ENCODE measurements around the gene SIRPB2. TPM values are rescaled to one million over a fixed set of nuclear protein-coding genes. Genes with fewer than 3 reads are reported as not detected.

Gene SIRPB2
- total RNA-seq, 3 donors from 2014 or later: 2.9 to 30.9 (median 4.3) TPM

DNA sequence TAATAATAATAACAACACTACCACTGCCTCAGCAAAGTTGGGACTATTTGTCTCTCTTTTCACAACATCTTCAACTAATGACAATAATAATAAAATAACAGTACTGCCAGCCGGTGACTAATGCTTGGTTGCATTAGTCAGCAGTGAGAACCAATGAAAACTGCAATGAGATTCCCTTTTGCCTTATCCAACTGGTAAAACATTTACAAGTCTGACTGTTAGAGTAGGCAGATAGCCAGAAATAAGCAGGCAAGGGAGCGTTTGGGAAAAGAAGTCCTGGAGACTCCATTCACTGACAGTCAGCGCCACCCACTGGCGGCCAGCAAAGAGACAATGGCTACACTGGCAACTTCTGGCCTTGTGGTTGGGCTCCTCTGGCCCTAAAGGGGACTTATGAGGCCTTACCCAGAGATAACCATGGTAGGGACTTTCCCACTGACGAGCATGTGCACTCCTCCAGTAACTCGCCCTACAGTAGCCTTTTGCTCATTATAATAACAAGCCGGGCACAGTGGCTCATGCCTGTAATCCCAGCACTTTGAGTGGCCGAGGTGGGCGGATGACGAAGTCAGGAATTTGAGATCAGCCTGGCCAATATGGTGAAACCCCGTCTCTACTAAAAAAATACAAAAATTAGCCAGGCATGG, 21.2 kb downstream of the SIRPB2 start:
- no peaks in the 10 kb centered on the region for H3K36me3 ChIP-seq
- peak; percentile 55 to 73 for DNase-seq (ENCODE audit: low spot score in 2 of 2)
- no peak overlapping the region for H3K4me3 ChIP-seq
- peak overlapping the region; percentile 14 to 38 for H3K27ac ChIP-seq
- TF ChIP-seq, protein P1, sequence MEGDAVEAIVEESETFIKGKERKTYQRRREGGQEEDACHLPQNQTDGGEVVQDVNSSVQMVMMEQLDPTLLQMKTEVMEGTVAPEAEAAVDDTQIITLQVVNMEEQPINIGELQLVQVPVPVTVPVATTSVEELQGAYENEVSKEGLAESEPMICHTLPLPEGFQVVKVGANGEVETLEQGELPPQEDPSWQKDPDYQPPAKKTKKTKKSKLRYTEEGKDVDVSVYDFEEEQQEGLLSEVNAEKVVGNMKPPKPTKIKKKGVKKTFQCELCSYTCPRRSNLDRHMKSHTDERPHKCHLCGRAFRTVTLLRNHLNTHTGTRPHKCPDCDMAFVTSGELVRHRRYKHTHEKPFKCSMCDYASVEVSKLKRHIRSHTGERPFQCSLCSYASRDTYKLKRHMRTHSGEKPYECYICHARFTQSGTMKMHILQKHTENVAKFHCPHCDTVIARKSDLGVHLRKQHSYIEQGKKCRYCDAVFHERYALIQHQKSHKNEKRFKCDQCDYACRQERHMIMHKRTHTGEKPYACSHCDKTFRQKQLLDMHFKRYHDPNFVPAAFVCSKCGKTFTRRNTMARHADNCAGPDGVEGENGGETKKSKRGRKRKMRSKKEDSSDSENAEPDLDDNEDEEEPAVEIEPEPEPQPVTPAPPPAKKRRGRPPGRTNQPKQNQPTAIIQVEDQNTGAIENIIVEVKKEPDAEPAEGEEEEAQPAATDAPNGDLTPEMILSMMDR (IDR thresholded peaks at IDR 0.05): peak in 2 of 3 donors; percentile 72 to 75
- TF ChIP-seq POLR2A (IDR thresholded peaks at IDR 0.05): no peak
- peak in 1 of 3 donors; percentile 22 for TF ChIP-seq POLR2AphosphoS5 (IDR thresholded peaks at IDR 0.05)
- peaks cover 8 to 9% of the 10 kb centered on the region in 2 donors for H3K4me1 ChIP-seq
- H3K27me3 ChIP-seq: no peaks in the 10 kb centered on the region
- intact Hi-C loops (cut with DNase I; ENCODE audit: low total_unique reads): no loop called here
- H3K9me3 ChIP-seq: no peaks in the 10 kb centered on the region

DNA sequence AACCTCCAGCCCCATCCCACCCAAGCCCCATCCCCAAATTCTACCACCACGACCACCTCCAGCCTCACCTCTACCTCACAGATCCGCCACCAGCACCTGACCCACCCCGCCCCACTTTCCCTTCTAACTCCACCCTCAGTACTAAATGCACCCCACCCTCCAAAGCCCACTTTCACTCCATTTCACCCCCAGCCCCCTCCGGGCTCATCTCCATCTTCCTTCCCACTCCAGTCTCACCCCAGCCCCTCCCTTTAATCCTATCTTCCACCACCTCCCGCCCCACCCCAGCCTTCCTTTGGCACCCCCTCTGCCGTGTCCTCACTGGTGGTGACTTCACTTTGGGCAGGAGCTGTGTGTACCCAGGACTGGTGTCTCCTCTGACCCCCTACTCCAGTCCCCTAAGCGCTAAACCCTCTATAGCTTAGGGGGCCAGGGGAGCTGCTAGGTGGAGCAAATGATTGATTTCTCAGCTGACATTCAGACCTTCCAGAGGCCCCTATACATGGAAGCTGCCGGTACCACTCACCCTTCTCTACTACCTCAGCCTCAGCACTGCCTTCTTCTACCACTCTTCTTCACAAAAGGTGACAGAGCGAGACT, 21.8 kb downstream of the SIRPB2 start:
- Histone ChIP-seq H3K9me3 (no peaks in the 10 kb centered on the region), H3K36me3 (no peaks in the 10 kb centered on the region), H3K27ac (peak overlapping the region; percentile 38 to 60), H3K4me1 (peaks cover 9 to 11% of the 10 kb centered on the region in 2 donors), H3K4me3 (no peak overlapping the region), H3K27me3 (no peaks in the 10 kb centered on the region)
- no peak for DNase-seq (ENCODE audit: low spot score in 2 of 2)
- intact Hi-C loops (cut with DNase I; ENCODE audit: low total_unique reads): no loop called here
- TF ChIP-seq POLR2AphosphoS5 (IDR thresholded peaks at IDR 0.05) (no peak), POLR2A (IDR thresholded peaks at IDR 0.05) (no peak)
- TF ChIP-seq, protein P1 (IDR thresholded peaks at IDR 0.05): no peak

DNA sequence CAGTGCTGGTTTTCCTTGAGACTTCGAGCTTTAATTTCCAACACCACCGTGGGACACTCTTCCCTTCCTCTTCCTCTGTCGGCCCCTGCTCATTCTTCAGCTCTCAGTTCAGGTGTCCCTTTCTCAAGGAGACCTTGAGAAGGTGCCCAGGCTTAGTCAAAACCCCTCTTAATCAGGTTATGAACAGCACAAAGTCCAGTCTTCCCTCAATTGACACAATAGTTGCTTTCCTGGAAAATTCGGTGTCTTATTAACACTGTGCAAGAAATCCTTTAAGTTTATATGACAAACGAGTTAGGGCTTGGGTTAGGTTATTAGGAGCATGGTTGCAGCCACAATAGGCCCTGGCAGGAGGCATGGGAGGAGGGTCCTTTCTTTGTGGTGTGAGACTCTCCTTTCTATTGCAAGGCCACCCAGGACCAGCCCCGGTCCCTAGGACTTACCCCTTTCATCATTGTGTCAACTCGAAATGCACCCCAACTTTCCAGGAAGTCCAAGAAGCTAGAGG, 23.0 kb downstream of the SIRPB2 start:
- H3K9me3 ChIP-seq: no peaks in the 10 kb centered on the region
- no peak overlapping the region for H3K4me3 ChIP-seq
- peaks cover 9 to 11% of the 10 kb centered on the region in 2 donors for H3K4me1 ChIP-seq
- DNase-seq (ENCODE audit: low spot score in 2 of 2): no peak
- H3K36me3 ChIP-seq: no peaks in the 10 kb centered on the region
- no peak for TF ChIP-seq POLR2AphosphoS5 (IDR thresholded peaks at IDR 0.05)
- TF ChIP-seq, protein P1 (IDR thresholded peaks at IDR 0.05): no peak
- intact Hi-C loops (cut with DNase I; ENCODE audit: low total_unique reads): no loop called here
- no peaks in the 10 kb centered on the region for H3K27me3 ChIP-seq
- H3K27ac ChIP-seq: peak overlapping the region in 1 of 2 donors; percentile 85

DNA sequence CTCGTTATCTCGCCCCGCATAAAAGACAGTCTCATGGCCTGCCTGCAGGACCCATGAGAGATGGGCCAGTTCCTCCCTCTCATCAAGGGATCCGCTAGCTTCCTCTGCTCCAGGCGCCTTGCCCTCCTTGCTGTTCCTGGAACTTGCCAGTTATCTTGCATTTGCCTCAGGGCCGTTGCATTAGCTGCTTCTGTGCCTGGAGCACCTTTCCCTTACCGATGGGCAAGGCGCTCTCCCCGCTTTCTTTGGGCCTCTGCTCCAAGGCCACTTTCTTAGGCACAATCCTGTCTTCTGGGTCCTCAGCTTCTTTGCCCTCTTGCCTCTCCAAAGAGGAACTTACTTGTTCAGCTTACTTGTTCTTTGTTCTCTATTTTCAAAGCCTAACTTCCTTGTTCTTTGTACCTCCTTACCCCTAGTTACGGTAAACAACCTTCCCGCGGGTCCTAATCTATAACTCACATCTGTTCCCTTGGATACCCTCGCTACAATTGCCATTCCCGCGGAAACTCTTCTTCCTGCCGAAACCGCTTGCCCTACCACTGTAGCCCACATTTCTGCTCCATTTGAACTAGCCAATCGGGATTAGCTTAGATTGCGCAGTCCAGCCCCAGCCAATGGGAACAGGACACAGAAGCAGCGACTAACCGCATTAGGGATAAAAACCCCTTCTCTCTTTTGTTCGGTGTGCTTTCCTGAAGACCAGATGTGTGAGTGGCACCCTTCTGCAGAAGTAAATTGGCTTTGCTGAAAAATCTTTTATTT, 23.7 kb downstream of the SIRPB2 start:
- TF ChIP-seq POLR2A (IDR thresholded peaks at IDR 0.05) (no peak), POLR2AphosphoS5 (IDR thresholded peaks at IDR 0.05) (peak in 1 of 3 donors; percentile 29)
- TF ChIP-seq, protein P1 (IDR thresholded peaks at IDR 0.05): no peak
- peak overlapping the region; percentile 85 for H3K27ac ChIP-seq
- peak in 1 of 2 donors; percentile 40 for DNase-seq (ENCODE audit: low spot score in 2 of 2)
- no peaks in the 10 kb centered on the region for H3K27me3 ChIP-seq
- peak overlapping the region; percentile 91 to 98 (median 97) for H3K4me3 ChIP-seq
- H3K36me3 ChIP-seq: no peaks in the 10 kb centered on the region
- intact Hi-C loops (cut with DNase I; ENCODE audit: low total_unique reads): no loop called here
- no peaks in the 10 kb centered on the region for H3K9me3 ChIP-seq
- H3K4me1 ChIP-seq: peaks cover 9 to 11% of the 10 kb centered on the region in 2 donors

- Histone ChIP-seq H3K4me1 (peaks cover 9 to 11% of the 10 kb centered on the region in 2 donors), H3K9me3 (no peaks in the 10 kb centered on the region), H3K27ac (peak overlapping the region; percentile 85), H3K27me3 (no peaks in the 10 kb centered on the region), H3K4me3 (peak overlapping the region; percentile 91 to 98 (median 97)), H3K36me3 (no peaks in the 10 kb centered on the region)
- DNase-seq (ENCODE audit: low spot score in 2 of 2): no peak
- TF ChIP-seq POLR2AphosphoS5 (IDR thresholded peaks at IDR 0.05) (no peak), POLR2A (IDR thresholded peaks at IDR 0.05) (no peak)
- TF ChIP-seq, protein P1 (IDR thresholded peaks at IDR 0.05): no peak
- intact Hi-C loops (cut with DNase I; ENCODE audit: low total_unique reads): no loop called here
Observed at GRCh38 chr20:1467082-1467354, 24.2 kb downstream of the SIRPB2 start.
